ENCODE measurements around the gene PRCC.

Gene PRCC

DNA sequence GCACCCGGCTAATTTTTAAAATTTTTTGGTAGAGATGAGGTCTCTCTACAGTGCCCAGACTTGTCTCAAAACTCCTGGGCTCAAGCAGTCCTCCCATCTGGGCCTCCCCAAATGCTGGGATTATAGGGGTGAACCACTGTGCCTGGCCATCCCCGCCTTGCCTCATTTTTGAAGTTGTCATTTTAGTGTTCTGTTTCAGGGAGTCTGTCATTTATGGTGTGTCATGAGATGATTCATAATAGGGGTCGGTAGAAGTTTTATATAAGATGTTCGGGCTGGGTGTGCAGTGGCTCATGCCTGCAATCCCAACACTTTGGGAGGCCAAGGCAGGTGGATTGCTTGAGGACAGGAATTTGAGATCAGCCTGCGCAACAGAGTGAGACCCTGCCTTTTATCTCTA, 8.5 kb downstream of the PRCC start:
- DNase-seq (ENCODE audit: extremely low read depth, low read depth), result no peak
- no peak for TF ChIP-seq CTCF (IDR thresholded peaks at IDR 0.05; ENCODE audit: low read depth, low read length)

- DNase-seq (ENCODE audit: extremely low read depth, low read depth), result no peak
- TF ChIP-seq CTCF (IDR thresholded peaks at IDR 0.05; ENCODE audit: low read depth, low read length), result no peak
Observed at GRCh38 chr1:156776942-156777341, 9.6 kb downstream of the PRCC start.

GRCh38 chr1:156777573-156777972, 10.2 kb downstream of the PRCC start:
- TF ChIP-seq CTCF (IDR thresholded peaks at IDR 0.05; ENCODE audit: low read depth, low read length), result no peak
- no peak for DNase-seq (ENCODE audit: extremely low read depth, low read depth)

DNA sequence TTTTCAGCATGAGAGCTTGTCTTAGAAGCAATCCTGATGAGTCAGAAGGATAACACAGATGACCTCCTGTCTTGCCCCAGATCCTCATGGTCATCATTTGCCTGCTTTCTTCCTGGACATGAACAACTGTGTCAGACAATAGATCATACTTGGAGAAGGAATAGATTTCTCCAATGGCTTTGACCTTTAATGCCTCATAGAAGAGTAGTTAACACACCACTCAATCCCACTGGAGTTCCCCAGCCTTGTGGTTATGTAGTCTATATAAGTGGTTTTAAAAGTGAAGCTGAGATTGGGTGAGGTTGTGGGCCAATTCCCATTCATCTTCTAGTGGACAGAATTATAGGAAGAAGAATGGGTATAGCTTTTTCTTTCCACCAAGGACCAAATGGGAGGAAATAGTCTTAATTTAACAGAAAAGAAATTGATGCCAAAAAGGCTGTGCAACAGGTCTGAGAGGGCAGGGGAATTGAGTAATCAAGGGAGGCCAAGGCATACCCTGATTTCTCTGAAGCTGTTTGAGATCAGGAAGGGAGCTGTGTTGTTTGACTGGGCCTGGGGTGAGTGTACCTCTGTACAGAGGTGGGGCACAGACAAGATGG, 14.4 kb downstream of the PRCC start:
- no peak for DNase-seq (ENCODE audit: extremely low read depth, low read depth)
- TF ChIP-seq CTCF (IDR thresholded peaks at IDR 0.05; ENCODE audit: low read depth, low read length), result no peak

DNA sequence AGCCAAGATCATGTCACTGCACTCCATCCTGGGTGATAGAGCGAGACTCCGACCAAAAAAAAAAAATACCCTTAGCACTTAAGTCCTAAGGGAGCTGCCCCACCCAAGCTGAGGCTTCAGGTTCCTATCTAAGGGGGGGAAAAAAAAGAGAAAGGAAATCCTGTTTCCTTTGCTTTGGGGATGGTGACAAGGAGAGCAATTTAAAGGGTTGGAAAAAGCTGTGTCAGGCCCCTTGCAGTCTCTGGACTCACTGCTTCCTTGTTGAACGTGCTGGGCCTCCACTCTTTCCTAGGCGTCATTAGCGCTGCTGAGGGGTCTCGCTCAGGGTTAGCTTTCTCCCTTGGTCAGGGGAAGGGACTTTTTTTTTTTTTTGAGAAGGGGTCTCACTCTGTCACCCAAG, 18.1 kb downstream of the PRCC start:
- TF ChIP-seq CTCF (IDR thresholded peaks at IDR 0.05; ENCODE audit: low read depth, low read length), result no peak
- no peak for DNase-seq (ENCODE audit: extremely low read depth, low read depth)

GRCh38 chr1:156786640-156787039, 19.3 kb downstream of the PRCC start:
- TF ChIP-seq CTCF (IDR thresholded peaks at IDR 0.05; ENCODE audit: low read depth, low read length), result no peak
- no peak for DNase-seq (ENCODE audit: extremely low read depth, low read depth)

DNA sequence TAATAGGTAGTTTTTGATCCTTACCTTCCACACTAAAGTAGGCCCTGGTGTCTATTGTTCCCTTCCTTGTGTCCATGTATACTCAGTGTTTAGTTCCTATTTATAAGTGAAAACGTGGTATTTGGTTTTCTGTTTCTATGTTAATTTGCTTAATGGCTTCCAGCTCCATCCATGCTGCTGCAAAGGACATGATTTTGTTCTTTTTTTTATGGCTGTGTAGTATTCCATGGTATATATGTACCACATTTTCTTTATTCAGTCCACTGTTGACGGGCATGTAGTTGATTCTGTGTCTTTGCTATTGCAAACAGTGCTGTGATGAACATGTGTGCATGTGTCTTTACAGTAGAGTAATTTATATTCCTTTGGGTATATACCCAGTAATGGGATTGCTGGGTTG, 20.8 kb downstream of the PRCC start:
- DNase-seq (ENCODE audit: extremely low read depth, low read depth), result no peak
- no peak for TF ChIP-seq CTCF (IDR thresholded peaks at IDR 0.05; ENCODE audit: low read depth, low read length)

Data from AG09319 (cell line).